Measurements from ENCODE around the gene HOXC9.

GRCh38 chr12:54047964-54048303 is 48.0 kb downstream of the HOXC9 start:
- no peak for TF ChIP-seq CTCF (conservative IDR thresholded peaks at IDR 0.05 in 1 of 2, IDR thresholded peaks at IDR 0.05 in 1 of 2; ENCODE audit: extremely low read depth in 1 of 2, insufficient read depth in 1 of 2, low read depth in 1 of 2, low read length in 2 of 2)
- TF ChIP-seq EZH2 (IDR thresholded peaks at IDR 0.05; ENCODE audit: borderline replicate concordance, low read length) = no peak

All from mammary epithelial cell (primary cell).